ENCODE measurements around the gene CDC37L1. TPM values are rescaled to one million over a fixed set of nuclear protein-coding genes. Genes with fewer than 3 reads are reported as not detected.

Gene CDC37L1
- total RNA-seq, 1 donor from 2014 or later: 12.3 TPM

- POLR2A ChIA-PET: interaction anchor here (0.9 kb wide), 1 partner anchor 56 kb away, joined by 5 read pairs; the partner anchor contains the start of gene AK3
Observed at GRCh38 chr9:4684820-4685219, 5.5 kb downstream of the CDC37L1 start.

DNA sequence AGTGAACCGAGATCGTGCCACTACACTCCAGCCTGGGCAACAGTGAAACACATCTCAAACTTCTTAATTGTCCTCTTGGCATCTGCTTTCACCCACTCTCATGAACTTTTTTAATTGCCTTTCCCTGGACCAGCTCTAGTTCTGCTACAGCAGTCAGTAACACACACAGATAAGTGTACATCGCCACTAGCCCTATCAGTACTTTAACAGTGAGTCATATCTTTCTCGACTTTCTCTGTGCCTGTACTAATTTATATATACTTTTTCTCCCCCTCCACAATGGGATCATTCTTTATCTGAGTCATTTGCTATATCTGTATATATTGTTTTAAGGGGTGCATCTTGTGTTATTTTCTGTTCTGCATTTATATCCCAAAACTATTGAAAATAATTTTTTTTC, 6.7 kb downstream of the CDC37L1 start:
- no peak overlapping the region for H3K27ac Mint-ChIP-seq
- peaks cover 56% of the 10 kb centered on the region for H3K36me3 Mint-ChIP-seq (ENCODE audit: low read depth)
- H3K4me3 Mint-ChIP-seq: no peak overlapping the region
- intact Hi-C loops (cut with micrococcal nuclease): no loop called here
- TF ChIP-seq CTCF (IDR thresholded peaks at IDR 0.05): no peak
- H3K27me3 Mint-ChIP-seq: no peaks in the 10 kb centered on the region
- CTCF ChIA-PET: no interaction called here
- H3K9me3 Mint-ChIP-seq: no peaks in the 10 kb centered on the region
- DNase-seq (no peak), ATAC-seq (ENCODE audit: low read depth) (no peak)
- POLR2A ChIA-PET: no interaction called here
- peaks cover 15% of the 10 kb centered on the region for H3K4me1 Mint-ChIP-seq

More at GRCh38 chr9:4684820-4685219, 5.5 kb downstream of the CDC37L1 start:
- H3K4me3 Mint-ChIP-seq: no peak overlapping the region
- TF ChIP-seq CTCF (IDR thresholded peaks at IDR 0.05): no peak
- H3K4me1 Mint-ChIP-seq: peaks cover 10% of the 10 kb centered on the region
- peaks cover 43% of the 10 kb centered on the region for H3K36me3 Mint-ChIP-seq (ENCODE audit: low read depth)
- no peaks in the 10 kb centered on the region for H3K27me3 Mint-ChIP-seq
- H3K27ac Mint-ChIP-seq: no peak overlapping the region
- DNase-seq (no peak), ATAC-seq (ENCODE audit: low read depth) (no peak)
- CTCF ChIA-PET: no interaction called here
- no peaks in the 10 kb centered on the region for H3K9me3 Mint-ChIP-seq
- intact Hi-C loops (cut with micrococcal nuclease): no loop called here

GRCh38 chr9:4686584-4686983, 7.2 kb downstream of the CDC37L1 start:
- DNase-seq (no peak), ATAC-seq (ENCODE audit: low read depth) (no peak)
- Mint-ChIP-seq H3K4me3 (no peak overlapping the region), H3K4me1 (peaks cover 15% of the 10 kb centered on the region), H3K27me3 (no peaks in the 10 kb centered on the region), H3K27ac (no peak overlapping the region), H3K9me3 (no peaks in the 10 kb centered on the region), H3K36me3 (ENCODE audit: low read depth) (peaks cover 60% of the 10 kb centered on the region)
- POLR2A ChIA-PET: no interaction called here
- CTCF ChIA-PET: no interaction called here
- TF ChIP-seq CTCF (IDR thresholded peaks at IDR 0.05): no peak
- intact Hi-C loops (cut with micrococcal nuclease): no loop called here

DNA sequence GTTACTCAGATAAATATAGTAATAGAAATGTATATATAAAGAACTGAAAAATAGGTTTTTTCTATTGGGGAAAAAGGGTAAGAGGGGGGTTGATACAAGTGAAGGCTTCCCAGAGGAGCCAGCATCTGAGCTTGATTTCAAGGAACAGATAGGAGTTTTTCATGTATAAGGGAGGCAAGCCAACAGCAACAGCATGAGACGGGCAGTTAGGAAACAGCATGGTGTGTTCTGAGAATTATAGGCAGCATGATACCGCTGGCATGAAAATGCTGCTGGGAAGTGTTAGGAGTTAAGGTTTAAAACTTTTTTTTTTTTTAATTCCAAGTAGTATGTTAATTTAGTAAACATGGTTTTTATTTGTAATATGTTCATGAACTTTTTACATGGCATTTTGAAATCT, 9.7 kb downstream of the CDC37L1 start:
- DNase-seq (no peak), ATAC-seq (ENCODE audit: low read depth) (no peak)
- Mint-ChIP-seq H3K27me3 (no peaks in the 10 kb centered on the region), H3K4me1 (peaks cover 10% of the 10 kb centered on the region), H3K9me3 (no peaks in the 10 kb centered on the region), H3K27ac (no peak overlapping the region), H3K4me3 (no peak overlapping the region), H3K36me3 (ENCODE audit: low read depth) (peaks cover 61% of the 10 kb centered on the region)
- ChIA-PET POLR2A (no interaction called here), CTCF (no interaction called here)
- intact Hi-C loops (cut with micrococcal nuclease): no loop called here
- TF ChIP-seq CTCF (IDR thresholded peaks at IDR 0.05): no peak

- intact Hi-C loops (cut with micrococcal nuclease): no loop called here
- ChIA-PET POLR2A (no interaction called here), CTCF (no interaction called here)
- H3K27me3 Mint-ChIP-seq: no peaks in the 10 kb centered on the region
- no peaks in the 10 kb centered on the region for H3K9me3 Mint-ChIP-seq
- H3K27ac Mint-ChIP-seq: no peak overlapping the region
- H3K36me3 Mint-ChIP-seq (ENCODE audit: low read depth): peaks cover 63% of the 10 kb centered on the region
- DNase-seq (no peak), ATAC-seq (ENCODE audit: low read depth) (no peak)
- no peak for TF ChIP-seq CTCF (IDR thresholded peaks at IDR 0.05)
- peaks cover 8% of the 10 kb centered on the region for H3K4me1 Mint-ChIP-seq
- H3K4me3 Mint-ChIP-seq: no peak overlapping the region
Observed at GRCh38 chr9:4689687-4690104, 10.3 kb downstream of the CDC37L1 start.

Data from activated B cell treated with CpG ODN at 0.5 μM for 24 hours (primary cell).